A549 (cell line): Measurements from ENCODE around the gene RPA4.

Experiments used
- CBX8 ChIP-seq: fragments of 200-600 bp; sonication (generic); IDR thresholded peaks from 2 replicates; pipeline ENCODE4 v1.6.1; 2016
- CTCF ChIP-seq: fragments of >200 bp; sonication (Bioruptor Twin); formaldehyde crosslinking; IDR thresholded peaks from 3 replicates; pipeline ENCODE4 v1.5.1; 2016
- PBX3 ChIP-seq: IDR thresholded peaks from 2 replicates; pipeline ENCODE4 v1.6.1; 2012
- RAD21 ChIP-seq, 2 experiments: fragments of >200 bp in 1 of 2; sonication (Bioruptor Twin) in 1 of 2; formaldehyde crosslinking in 1 of 2; IDR thresholded peaks in 1 of 2; conservative IDR thresholded peaks in 1 of 2; 2 replicates in 1 of 2; 3 replicates in 1 of 2; pipeline ENCODE4 v1.6.1; 2012 to 2018; ENCODE audit warnings: inconsistent platforms in 1 of 2
- SREBF2 ChIP-seq: fragments of 450-650 bp; IDR thresholded peaks from 2 replicates; pipeline ENCODE4 v1.6.1; 2014; ENCODE audit warnings: mild to moderate bottlenecking, moderate library complexity

GRCh38 chrX:96889726-96890125 lies 6.0 kb downstream of the RPA4 start:
- TF ChIP-seq PBX3 (no peak), RAD21 (conservative IDR thresholded peaks at IDR 0.05 in 1 of 2, IDR thresholded peaks at IDR 0.05 in 1 of 2) (no peak), CTCF (no peak), CBX8 (no peak), SREBF2 (no peak)
